ENCODE results near the gene ERAP2. TPM values are rescaled to one million over a fixed set of nuclear protein-coding genes. Genes with fewer than 3 reads are reported as not detected.

ERAP2 gene
- total RNA-seq, 2 donors from 2014 or later = 7.7 to 19.0 TPM

DNA sequence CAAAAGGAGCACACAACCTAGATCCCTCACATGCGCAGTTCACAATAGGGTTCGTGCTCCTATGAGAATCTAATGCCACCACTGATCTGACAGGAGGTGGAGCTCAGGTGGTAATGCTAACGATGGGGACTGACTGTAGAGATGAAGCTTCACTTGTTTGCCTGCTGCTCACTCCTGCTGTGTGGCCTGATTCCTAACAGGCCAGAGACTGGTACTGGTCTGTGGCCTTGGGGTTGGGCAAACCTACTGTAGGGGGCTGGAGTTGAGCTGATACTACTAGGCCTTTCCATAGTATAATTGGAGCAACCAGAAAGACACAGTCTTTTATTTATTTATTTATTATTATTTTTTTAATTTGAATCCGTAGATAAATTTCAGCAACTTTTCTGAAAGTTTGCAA is 64.8 kb downstream of the ERAP2 start:
- Histone ChIP-seq H3K27ac (no peak overlapping the region), H3K36me3 (no peaks in the 10 kb centered on the region), H3K4me1 (replicated peaks) (no peaks in the 10 kb centered on the region), H3K4me3 (no peak overlapping the region), H3K27me3 (replicated peaks; ENCODE audit: insufficient read depth) (no peaks in the 10 kb centered on the region), H3K9me3 (no peaks in the 10 kb centered on the region)
- no peak for DNase-seq (ENCODE audit: low spot score)
- TF ChIP-seq POLR2A (IDR thresholded peaks at IDR 0.05) = no peak
- TF ChIP-seq POLR2AphosphoS5 (IDR thresholded peaks at IDR 0.05) = no peak
- TF ChIP-seq, protein P1, sequence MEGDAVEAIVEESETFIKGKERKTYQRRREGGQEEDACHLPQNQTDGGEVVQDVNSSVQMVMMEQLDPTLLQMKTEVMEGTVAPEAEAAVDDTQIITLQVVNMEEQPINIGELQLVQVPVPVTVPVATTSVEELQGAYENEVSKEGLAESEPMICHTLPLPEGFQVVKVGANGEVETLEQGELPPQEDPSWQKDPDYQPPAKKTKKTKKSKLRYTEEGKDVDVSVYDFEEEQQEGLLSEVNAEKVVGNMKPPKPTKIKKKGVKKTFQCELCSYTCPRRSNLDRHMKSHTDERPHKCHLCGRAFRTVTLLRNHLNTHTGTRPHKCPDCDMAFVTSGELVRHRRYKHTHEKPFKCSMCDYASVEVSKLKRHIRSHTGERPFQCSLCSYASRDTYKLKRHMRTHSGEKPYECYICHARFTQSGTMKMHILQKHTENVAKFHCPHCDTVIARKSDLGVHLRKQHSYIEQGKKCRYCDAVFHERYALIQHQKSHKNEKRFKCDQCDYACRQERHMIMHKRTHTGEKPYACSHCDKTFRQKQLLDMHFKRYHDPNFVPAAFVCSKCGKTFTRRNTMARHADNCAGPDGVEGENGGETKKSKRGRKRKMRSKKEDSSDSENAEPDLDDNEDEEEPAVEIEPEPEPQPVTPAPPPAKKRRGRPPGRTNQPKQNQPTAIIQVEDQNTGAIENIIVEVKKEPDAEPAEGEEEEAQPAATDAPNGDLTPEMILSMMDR (IDR thresholded peaks at IDR 0.05) = no peak
- intact Hi-C loops (cut with DNase I) = no loop called here
- 75% methylated on average over 4 of the region's 4 CpGs for WGBS

- WGBS = 95% methylated on average over 9 of the region's 9 CpGs
- H3K4me3 ChIP-seq = no peak overlapping the region
- no peaks in the 10 kb centered on the region for H3K9me3 ChIP-seq
- no peak for DNase-seq (ENCODE audit: low spot score)
- TF ChIP-seq, protein P1 (IDR thresholded peaks at IDR 0.05) = no peak
- TF ChIP-seq POLR2A (IDR thresholded peaks at IDR 0.05) (no peak), POLR2AphosphoS5 (IDR thresholded peaks at IDR 0.05) (no peak)
- H3K36me3 ChIP-seq = no peaks in the 10 kb centered on the region
- no peak overlapping the region for H3K27ac ChIP-seq
- H3K4me1 ChIP-seq (replicated peaks) = no peaks in the 10 kb centered on the region
- intact Hi-C loops (cut with DNase I) = no loop called here
- no peaks in the 10 kb centered on the region for H3K27me3 ChIP-seq (replicated peaks; ENCODE audit: insufficient read depth)
Measured at GRCh38 chr5:96942078-96942477, 65.8 kb downstream of the ERAP2 start.

- Histone ChIP-seq H3K27me3 (replicated peaks; ENCODE audit: insufficient read depth) (no peaks in the 10 kb centered on the region), H3K4me3 (no peak overlapping the region), H3K36me3 (no peaks in the 10 kb centered on the region), H3K9me3 (no peaks in the 10 kb centered on the region), H3K4me1 (replicated peaks) (no peaks in the 10 kb centered on the region), H3K27ac (no peak overlapping the region)
- intact Hi-C loops (cut with DNase I) = no loop called here
- TF ChIP-seq POLR2A (IDR thresholded peaks at IDR 0.05) (no peak), POLR2AphosphoS5 (IDR thresholded peaks at IDR 0.05) (no peak)
- TF ChIP-seq, protein P1 (IDR thresholded peaks at IDR 0.05) = no peak
- WGBS = 77% methylated on average over 1 of the region's 1 CpG
- DNase-seq (ENCODE audit: low spot score) = no peak
Measured at GRCh38 chr5:96942911-96943310, 66.6 kb downstream of the ERAP2 start.

GRCh38 chr5:96943799-96944198 is 67.5 kb downstream of the ERAP2 start:
- no peaks in the 10 kb centered on the region for H3K27me3 ChIP-seq (replicated peaks; ENCODE audit: insufficient read depth)
- intact Hi-C loops (cut with DNase I) = no loop called here
- no peaks in the 10 kb centered on the region for H3K4me1 ChIP-seq (replicated peaks)
- TF ChIP-seq POLR2A (IDR thresholded peaks at IDR 0.05) = no peak
- TF ChIP-seq POLR2AphosphoS5 (IDR thresholded peaks at IDR 0.05) = no peak
- TF ChIP-seq, protein P1 (IDR thresholded peaks at IDR 0.05) = no peak
- no peak for DNase-seq (ENCODE audit: low spot score)
- H3K4me3 ChIP-seq = no peak overlapping the region
- H3K9me3 ChIP-seq = no peaks in the 10 kb centered on the region
- H3K36me3 ChIP-seq = no peaks in the 10 kb centered on the region
- WGBS = 100% methylated on average over 1 of the region's 1 CpG
- H3K27ac ChIP-seq = no peak overlapping the region

- no peak for DNase-seq (ENCODE audit: low spot score)
- Histone ChIP-seq H3K27ac (no peak overlapping the region), H3K36me3 (no peaks in the 10 kb centered on the region), H3K27me3 (replicated peaks; ENCODE audit: insufficient read depth) (no peaks in the 10 kb centered on the region), H3K4me3 (no peak overlapping the region), H3K4me1 (replicated peaks) (no peaks in the 10 kb centered on the region), H3K9me3 (no peaks in the 10 kb centered on the region)
- intact Hi-C loops (cut with DNase I) = no loop called here
- 73% methylated on average over 5 of the region's 5 CpGs for WGBS
- TF ChIP-seq, protein P1 (IDR thresholded peaks at IDR 0.05) = no peak
- TF ChIP-seq POLR2AphosphoS5 (IDR thresholded peaks at IDR 0.05) = no peak
- TF ChIP-seq POLR2A (IDR thresholded peaks at IDR 0.05) = no peak
Measured at GRCh38 chr5:96945144-96945897, 69.0 kb downstream of the ERAP2 start.
